ENCODE data around the gene SND1.

DNA sequence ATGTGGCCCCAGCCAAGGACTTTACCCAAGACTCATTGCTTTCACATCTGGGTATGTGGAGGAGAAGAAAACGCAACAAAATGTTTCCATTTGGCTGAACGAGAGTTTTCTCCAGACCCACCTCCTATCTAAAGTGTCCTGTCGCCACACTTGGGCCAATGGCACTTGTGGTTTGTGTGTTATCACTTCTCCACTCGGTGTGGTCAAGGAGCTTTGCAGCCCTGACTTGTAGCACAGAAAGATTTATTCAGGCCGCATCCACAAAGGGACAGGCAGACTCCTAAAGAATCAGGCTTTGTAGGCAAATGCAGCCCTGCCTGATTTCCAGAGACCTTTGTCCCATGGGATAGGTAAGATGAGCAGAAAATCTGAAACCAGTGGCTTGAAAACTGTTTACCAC lies 392.1 kb downstream of the SND1 start:
- TF ChIP-seq, protein P1, sequence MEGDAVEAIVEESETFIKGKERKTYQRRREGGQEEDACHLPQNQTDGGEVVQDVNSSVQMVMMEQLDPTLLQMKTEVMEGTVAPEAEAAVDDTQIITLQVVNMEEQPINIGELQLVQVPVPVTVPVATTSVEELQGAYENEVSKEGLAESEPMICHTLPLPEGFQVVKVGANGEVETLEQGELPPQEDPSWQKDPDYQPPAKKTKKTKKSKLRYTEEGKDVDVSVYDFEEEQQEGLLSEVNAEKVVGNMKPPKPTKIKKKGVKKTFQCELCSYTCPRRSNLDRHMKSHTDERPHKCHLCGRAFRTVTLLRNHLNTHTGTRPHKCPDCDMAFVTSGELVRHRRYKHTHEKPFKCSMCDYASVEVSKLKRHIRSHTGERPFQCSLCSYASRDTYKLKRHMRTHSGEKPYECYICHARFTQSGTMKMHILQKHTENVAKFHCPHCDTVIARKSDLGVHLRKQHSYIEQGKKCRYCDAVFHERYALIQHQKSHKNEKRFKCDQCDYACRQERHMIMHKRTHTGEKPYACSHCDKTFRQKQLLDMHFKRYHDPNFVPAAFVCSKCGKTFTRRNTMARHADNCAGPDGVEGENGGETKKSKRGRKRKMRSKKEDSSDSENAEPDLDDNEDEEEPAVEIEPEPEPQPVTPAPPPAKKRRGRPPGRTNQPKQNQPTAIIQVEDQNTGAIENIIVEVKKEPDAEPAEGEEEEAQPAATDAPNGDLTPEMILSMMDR (IDR thresholded peaks at IDR 0.05; ENCODE audit: low read depth, low read length, poor library complexity, severe bottlenecking): no peak
- no peak for TF ChIP-seq EZH2phosphoT487 (IDR thresholded peaks at IDR 0.05; ENCODE audit: borderline replicate concordance, low read length)
